Thyroid gland (tissue), 4 donors: Measurements from ENCODE around the gene COL27A1.

Experiments used
- POLR2A ChIP-seq, 2 donors: fragments of 450-650 bp; IDR thresholded peaks; one replicate each; pipeline ENCODE4 v1.6.1; 2017; ENCODE audit warnings: antibody characterized with exemption in 2 of 2, mild to moderate bottlenecking in 2 of 2, moderate library complexity in 1 of 2
- TF ChIP-seq, protein P1 (sequence below), 6 experiments: fragments of 200-600 bp in 3 of 6; fragments of 450-650 bp in 3 of 6; sonication (generic) in 3 of 6; IDR thresholded peaks; one replicate each; pipeline ENCODE4 v1.5.1; 2016 to 2019; ENCODE audit warnings: antibody characterized with exemption in 6 of 6, mild to moderate bottlenecking in 2 of 6, inconsistent platforms in 1 of 6, moderate library complexity in 1 of 6

DNA sequence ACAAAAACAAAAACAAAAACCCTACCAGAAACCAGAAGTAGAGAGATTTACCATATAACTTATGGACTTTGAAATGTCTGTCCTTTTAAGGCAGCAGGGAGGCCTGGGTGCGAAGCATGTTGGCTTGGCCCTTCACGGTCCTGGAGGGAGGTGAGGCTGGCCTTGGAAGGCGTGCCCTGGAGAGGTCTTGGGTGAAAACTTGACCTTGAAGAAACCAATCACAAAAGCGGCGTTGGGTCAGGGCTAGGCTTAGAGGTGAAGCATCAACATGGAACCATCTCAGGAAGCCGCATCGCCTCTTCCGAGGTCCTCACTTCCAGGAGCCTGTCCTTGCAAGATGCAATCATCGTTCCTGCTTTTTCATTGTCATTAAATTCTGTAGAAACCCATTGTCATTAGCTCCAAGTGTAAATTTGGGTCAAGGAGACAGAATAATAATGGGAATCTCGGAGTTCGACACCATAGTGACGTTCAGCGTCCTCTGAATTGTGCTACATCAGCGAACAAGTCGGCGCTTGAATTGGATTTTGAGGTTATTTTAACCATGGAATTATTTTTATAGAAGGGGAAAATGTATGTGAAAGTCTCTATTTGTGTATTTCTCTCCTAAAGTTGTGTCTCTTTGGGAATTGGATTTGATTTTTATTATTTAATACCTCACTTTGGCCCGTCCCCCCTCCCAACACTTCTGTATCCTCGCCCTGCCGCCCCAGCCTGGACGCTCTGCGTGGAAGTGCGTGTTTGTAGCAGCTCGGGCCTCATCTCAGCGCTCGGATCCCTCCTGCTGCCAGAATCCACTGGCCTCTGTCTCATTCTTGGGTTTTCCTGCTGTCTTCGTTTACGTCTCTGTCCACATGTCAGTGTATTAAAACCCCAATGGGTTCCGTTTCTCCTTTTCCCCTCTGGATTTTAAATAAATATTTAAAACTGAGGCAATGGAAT lies 156.5 kb downstream of the COL27A1 start:
- TF ChIP-seq, protein P1, sequence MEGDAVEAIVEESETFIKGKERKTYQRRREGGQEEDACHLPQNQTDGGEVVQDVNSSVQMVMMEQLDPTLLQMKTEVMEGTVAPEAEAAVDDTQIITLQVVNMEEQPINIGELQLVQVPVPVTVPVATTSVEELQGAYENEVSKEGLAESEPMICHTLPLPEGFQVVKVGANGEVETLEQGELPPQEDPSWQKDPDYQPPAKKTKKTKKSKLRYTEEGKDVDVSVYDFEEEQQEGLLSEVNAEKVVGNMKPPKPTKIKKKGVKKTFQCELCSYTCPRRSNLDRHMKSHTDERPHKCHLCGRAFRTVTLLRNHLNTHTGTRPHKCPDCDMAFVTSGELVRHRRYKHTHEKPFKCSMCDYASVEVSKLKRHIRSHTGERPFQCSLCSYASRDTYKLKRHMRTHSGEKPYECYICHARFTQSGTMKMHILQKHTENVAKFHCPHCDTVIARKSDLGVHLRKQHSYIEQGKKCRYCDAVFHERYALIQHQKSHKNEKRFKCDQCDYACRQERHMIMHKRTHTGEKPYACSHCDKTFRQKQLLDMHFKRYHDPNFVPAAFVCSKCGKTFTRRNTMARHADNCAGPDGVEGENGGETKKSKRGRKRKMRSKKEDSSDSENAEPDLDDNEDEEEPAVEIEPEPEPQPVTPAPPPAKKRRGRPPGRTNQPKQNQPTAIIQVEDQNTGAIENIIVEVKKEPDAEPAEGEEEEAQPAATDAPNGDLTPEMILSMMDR (IDR thresholded peaks at IDR 0.05) = no peak
- TF ChIP-seq POLR2A (IDR thresholded peaks at IDR 0.05) = no peak
